GM18520 (cell line): ENCODE data around the gene SELL.
"Not testable (repeated sequence)": the region's sequence is repeated elsewhere in the genome, so short reads cannot be mapped to it uniquely, and the experiment has no call there.

Experiments used
- ATAC-seq: cut with Tn5 transposase; IDR thresholded peaks from one replicate; pipeline ENCODE4 v1.9.1; 2021; ENCODE audit not compliant: unreplicated experiment

SELL gene

DNA sequence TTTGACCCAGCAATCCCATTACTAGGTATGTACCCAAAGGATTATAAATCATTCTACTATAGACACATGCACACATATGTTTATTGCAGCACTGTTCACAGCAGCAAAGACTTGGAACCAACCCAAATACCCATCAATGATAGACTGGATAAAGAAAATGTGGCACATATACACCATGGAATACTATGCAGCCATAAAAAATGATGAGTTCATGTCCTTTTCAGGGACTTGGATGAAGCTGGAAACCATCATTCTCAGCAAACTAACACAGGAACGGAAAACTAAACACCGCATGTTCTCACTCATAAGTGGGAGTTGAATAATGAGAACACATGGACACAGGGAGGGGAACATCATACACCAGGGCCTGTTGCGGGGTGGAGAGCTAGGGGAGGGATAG is 41.2 kb downstream of the SELL start:
- ATAC-seq, result not testable (repeated sequence)

DNA sequence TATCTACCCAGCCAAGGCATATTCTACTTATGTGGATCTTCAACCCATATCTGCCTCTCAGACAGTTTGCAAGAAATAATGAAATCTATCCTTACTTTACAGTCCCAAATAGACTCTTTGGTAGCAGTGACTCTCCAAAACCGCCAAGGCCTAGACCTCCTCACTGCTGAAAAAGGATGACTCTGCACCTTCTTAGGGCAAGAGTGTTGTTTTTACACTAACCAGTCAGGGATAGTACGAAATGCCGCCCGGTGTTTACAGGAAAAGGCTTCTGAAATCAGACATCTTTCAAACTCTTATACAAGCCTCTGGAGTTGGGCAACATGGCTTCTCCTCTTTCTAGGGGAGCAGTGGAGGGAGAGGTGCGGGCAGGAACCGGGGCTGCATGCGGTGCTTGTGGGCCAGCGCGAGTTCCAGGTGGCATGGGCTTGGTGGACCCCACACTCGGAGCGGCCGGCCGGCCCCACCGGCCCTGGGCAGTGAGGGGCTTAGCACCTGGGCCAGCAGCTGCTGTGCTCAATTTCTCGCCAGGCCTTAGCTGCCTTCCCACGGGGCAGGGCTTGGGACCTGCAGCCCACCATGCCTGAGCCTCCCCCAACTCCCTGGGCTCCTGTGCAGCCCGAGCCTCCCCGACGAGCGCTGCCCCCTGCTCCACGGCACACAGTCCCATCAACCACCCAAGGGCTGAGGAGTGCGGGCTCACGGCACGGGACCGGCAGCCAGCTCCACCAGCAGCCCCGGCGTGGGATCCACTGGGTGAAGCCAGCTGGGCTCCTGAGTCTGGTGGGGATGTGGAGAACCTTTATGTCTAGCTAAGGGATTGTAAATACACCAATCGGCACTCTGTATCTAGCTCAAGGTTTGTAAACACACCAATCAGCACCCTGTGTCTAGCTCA is 43.5 kb downstream of the SELL start:
- ATAC-seq, result not testable (repeated sequence)

DNA sequence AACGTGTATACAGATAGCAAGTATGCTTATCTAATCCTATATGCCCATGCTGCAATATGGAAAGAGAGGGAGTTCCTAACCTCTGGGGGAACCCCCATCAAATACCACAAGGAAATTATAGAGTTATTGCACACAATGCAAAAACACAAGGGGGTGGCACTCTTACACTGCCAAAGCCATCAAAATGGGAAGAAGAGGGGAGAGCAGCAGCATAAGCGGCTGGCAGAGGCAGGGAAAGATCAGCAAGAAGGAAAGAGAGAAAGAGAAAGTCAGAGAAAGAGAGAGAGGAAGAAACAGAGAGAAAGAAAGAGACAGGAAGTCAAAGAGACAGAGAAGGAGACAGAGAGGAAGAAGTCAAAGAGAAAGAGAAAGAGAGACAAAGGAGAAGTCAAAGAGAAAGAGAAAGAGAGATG is 44.2 kb downstream of the SELL start:
- ATAC-seq, result not testable (repeated sequence)

DNA sequence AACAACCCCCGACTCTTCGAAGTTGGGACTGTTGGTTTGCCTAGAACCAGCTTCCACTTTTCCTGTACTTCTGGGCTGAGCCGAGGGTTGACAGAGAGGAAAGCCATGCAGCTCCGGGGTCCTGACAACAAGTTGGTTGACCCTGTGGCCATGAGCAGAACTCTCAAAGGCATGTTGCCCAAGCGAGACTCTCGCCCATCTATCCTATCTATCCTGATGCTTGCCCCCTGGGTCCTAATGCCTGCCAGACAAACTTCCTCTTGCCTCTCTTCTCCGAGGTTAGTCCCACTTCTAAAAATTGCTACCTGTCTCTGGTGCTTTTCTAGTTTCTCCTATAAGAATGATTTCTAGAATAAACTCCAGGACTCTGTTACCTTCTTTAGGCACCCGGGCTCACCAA is 48.7 kb downstream of the SELL start:
- ATAC-seq, result not testable (repeated sequence)

DNA sequence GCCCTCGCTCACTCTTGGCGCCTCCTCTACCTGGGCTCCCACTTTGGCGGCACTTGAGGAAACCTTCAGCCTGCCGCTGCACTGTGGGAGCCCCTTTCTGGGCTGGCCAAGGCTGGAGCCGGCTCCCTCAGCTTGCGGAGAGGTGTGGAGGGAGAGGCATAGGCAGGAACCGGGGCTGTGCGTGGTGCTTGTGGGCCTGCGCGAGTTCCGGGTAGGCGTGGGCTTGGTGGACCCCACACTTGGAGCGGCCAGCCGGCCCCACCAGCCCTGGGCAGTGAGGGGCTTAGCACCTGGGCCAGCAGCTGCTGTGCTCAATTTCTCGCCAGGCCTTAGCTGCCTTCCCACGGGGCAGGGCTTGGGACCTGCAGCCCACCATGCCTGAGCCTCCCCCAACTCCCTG is 50.4 kb downstream of the SELL start:
- not testable (repeated sequence) for ATAC-seq

DNA sequence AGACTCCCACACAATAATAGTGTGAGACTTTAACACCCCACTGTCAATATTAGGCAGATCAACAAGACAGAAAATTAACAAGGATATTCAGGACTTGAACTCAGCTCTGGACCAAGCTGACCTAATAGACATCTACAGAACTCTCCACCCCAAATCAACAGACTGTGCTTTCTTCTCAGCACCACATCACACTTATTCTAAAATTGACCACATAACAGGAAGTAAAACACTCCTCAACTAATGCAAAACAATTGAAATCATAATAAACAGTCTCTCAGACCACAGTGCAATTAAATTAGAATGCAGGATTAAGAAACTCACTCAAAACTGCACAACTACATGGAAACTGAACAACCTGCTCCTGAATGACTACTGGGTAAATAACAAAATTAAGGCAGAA is 52.6 kb downstream of the SELL start:
- ATAC-seq, result not testable (repeated sequence)

DNA sequence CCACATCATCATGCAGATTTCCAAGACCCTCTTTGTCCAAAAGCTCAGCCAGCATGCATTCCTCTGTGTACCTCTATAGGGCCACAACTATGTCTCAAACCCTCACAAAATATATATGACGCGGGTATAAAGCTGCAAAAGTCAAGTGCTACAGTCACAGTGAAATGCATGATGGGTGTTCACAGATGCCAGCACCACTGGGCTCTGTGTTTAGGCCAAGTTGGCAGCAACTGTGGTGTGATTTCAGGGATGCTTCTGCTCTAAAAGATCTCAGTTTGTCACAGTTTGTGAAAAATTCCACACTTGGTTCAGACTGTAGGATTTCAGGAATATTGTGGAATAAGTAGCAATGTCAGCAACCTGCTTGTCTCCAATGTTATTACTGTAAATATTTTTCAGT is 57.5 kb downstream of the SELL start:
- no peak for ATAC-seq

DNA sequence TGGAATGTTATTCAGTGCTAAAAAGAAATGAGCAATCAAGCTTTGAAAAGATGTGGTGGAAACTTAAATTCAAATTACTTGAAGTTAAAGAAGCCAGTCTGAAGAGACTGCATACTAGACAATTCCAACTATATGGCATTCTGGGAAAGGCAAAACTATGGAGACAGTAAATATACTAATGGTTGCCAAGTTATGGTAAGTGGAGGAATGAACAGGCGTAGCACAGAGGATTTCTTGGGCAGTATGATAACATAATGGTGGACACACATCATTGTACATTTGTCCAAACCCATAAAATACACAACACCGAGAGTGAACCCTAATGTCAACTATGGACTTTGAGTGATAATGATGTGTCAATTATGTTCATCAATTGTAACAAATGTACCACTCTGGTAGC is 60.4 kb downstream of the SELL start:
- no peak for ATAC-seq

DNA sequence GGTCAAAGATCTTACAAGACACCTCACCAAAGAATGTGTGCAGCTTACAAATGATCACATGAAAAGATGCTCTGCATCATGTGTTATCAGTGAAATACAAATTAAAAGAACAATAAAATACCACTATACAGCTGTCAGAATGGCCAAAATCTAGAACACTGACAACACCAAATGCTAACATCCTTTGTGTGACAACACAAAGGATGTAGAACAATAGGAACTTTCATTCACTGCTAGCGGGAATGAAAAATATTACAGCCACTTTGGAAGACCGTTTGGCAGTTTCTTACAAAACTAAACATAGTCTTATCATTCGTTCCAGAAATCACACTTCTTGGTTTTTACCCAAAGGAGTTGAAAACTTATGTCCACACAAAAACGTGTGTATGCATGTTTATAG is 60.9 kb downstream of the SELL start:
- ATAC-seq, result no peak

DNA sequence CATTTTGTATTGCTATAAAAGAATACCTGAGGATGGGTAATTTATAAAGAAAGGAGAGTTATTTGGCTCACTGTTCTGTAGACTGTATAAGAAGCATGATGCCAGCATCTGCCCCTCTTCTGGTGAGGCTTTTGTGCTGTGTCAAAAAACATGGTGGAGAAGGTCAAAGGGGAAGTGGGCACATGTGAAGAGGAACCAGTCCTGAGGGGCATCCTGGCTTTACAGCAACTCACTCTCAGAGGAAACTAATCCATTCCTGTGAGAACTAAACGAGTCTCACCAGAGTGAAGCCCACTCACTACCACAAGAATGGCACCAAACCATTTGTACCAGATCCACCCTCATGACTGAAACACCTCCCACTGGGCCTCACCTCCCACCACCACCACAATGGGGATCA is 62.7 kb downstream of the SELL start:
- ATAC-seq, result no peak

DNA sequence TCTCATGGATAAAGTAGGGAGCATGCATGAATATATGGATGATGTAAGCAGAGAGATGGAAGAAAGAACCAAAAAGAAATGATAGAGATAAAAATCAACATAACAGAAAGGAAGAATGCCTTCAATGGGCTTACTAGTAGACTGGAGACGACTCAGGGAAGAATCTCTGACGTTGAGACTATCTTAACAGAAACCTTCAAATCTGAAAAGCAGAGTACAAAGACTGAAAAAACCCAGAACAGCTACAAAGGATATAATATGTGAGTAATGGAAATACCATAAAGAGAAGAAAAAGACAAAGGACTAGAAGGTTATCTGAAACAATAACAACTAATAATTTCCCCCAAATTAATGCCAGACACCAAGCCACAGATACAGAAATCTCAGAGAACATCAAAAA is 63.2 kb downstream of the SELL start:
- ATAC-seq, result no peak

DNA sequence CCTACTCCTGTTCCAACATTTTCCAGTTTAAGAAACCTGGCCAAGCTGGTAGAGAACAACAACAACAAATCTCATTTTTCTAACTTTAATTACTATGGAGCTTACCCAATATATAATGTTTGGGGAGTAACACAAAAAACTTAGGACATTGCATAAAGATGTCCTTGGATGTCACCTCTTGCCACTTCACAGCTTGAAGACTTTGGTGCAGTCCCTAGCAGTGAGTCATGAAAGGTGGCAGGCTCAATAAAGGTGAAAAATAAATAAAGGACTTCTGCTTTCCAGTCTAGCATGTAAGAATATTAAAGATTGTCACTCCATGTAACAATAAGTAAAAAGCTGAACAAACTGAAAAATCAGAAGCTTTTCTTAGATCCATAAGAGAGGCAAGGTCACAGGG is 63.9 kb downstream of the SELL start:
- ATAC-seq, result no peak

DNA sequence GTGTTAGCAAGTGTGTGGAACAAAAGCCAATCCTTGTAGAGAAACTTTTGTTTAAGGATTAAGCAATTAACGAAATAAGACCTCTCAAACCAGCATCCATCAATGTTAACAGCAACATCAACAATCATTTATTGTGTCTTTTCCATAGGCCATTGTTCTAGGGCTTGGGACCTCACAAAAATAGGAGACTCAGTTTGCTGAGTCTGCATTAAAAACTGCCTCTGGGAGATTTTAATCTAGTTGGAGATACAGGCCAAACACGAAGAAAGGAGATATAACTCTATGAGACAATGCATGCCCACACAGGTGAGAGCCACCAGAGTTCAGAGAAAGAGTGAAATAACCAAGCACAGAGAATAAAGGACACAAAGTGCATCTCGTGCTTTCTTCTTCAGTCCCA is 67.1 kb downstream of the SELL start:
- ATAC-seq, result no peak
